ENCODE measurements around the gene TSPAN14. TPM values are rescaled to one million over a fixed set of nuclear protein-coding genes. Genes with fewer than 3 reads are reported as not detected.

Gene TSPAN14
- total RNA-seq, 1 donor from 2014 or later = 111 TPM

- no peak for DNase-seq (ENCODE audit: extremely low spot score, unreplicated experiment)
- H3K4me1 Mint-ChIP-seq (ENCODE audit: unreplicated experiment) = peaks cover 65% of the 10 kb centered on the region
- H3K9me3 Mint-ChIP-seq = no peaks in the 10 kb centered on the region
- H3K4me3 Mint-ChIP-seq = peak overlapping the region; percentile 82
- no peak for TF ChIP-seq CTCF (conservative IDR thresholded peaks at IDR 0.05)
- H3K36me3 Mint-ChIP-seq = peaks cover 9% of the 10 kb centered on the region
- H3K27me3 Mint-ChIP-seq = no peaks in the 10 kb centered on the region
- peak overlapping the region; percentile 95 for H3K27ac Mint-ChIP-seq
These were observed 4.1 kb downstream of the TSPAN14 start for GRCh38 chr10:80458263-80458625.

GRCh38 chr10:80458638-80459037 lies 4.5 kb downstream of the TSPAN14 start:
- H3K9me3 Mint-ChIP-seq = no peaks in the 10 kb centered on the region
- peak overlapping the region; percentile 95 for H3K27ac Mint-ChIP-seq
- TF ChIP-seq CTCF (conservative IDR thresholded peaks at IDR 0.05) = no peak
- H3K27me3 Mint-ChIP-seq = no peaks in the 10 kb centered on the region
- no peak for DNase-seq (ENCODE audit: extremely low spot score, unreplicated experiment)
- peaks cover 9% of the 10 kb centered on the region for H3K36me3 Mint-ChIP-seq
- peak overlapping the region; percentile 82 for H3K4me3 Mint-ChIP-seq
- peaks cover 69% of the 10 kb centered on the region for H3K4me1 Mint-ChIP-seq (ENCODE audit: unreplicated experiment)

- no peak for TF ChIP-seq CTCF (conservative IDR thresholded peaks at IDR 0.05)
- Mint-ChIP-seq H3K36me3 (peaks cover 9% of the 10 kb centered on the region), H3K4me3 (peak overlapping the region; percentile 82), H3K9me3 (no peaks in the 10 kb centered on the region), H3K27me3 (no peaks in the 10 kb centered on the region), H3K27ac (peak overlapping the region; percentile 95), H3K4me1 (ENCODE audit: unreplicated experiment) (peaks cover 75% of the 10 kb centered on the region)
- no peak for DNase-seq (ENCODE audit: extremely low spot score, unreplicated experiment)
These were observed 5.1 kb downstream of the TSPAN14 start for GRCh38 chr10:80459047-80459865.

GRCh38 chr10:80460399-80461207 lies 6.5 kb downstream of the TSPAN14 start:
- H3K9me3 Mint-ChIP-seq = no peaks in the 10 kb centered on the region
- DNase-seq (ENCODE audit: extremely low spot score, unreplicated experiment) = no peak
- H3K4me3 Mint-ChIP-seq = peak overlapping the region; percentile 82
- H3K27me3 Mint-ChIP-seq = no peaks in the 10 kb centered on the region
- peaks cover 83% of the 10 kb centered on the region for H3K4me1 Mint-ChIP-seq (ENCODE audit: unreplicated experiment)
- peaks cover 9% of the 10 kb centered on the region for H3K36me3 Mint-ChIP-seq
- peak overlapping the region; percentile 95 for H3K27ac Mint-ChIP-seq
- TF ChIP-seq CTCF (conservative IDR thresholded peaks at IDR 0.05) = no peak

GRCh38 chr10:80461208-80462183 lies 7.4 kb downstream of the TSPAN14 start:
- no peak for TF ChIP-seq CTCF (conservative IDR thresholded peaks at IDR 0.05)
- Mint-ChIP-seq H3K4me3 (peak overlapping the region; percentile 82), H3K36me3 (peaks cover 7% of the 10 kb centered on the region), H3K27ac (peak overlapping the region; percentile 95), H3K4me1 (ENCODE audit: unreplicated experiment) (peaks cover 81% of the 10 kb centered on the region), H3K27me3 (no peaks in the 10 kb centered on the region), H3K9me3 (no peaks in the 10 kb centered on the region)
- DNase-seq (ENCODE audit: extremely low spot score, unreplicated experiment) = no peak

All from type B pancreatic cell (in vitro differentiated cells).